ENCODE measurements around the gene RALGDS.

DNA sequence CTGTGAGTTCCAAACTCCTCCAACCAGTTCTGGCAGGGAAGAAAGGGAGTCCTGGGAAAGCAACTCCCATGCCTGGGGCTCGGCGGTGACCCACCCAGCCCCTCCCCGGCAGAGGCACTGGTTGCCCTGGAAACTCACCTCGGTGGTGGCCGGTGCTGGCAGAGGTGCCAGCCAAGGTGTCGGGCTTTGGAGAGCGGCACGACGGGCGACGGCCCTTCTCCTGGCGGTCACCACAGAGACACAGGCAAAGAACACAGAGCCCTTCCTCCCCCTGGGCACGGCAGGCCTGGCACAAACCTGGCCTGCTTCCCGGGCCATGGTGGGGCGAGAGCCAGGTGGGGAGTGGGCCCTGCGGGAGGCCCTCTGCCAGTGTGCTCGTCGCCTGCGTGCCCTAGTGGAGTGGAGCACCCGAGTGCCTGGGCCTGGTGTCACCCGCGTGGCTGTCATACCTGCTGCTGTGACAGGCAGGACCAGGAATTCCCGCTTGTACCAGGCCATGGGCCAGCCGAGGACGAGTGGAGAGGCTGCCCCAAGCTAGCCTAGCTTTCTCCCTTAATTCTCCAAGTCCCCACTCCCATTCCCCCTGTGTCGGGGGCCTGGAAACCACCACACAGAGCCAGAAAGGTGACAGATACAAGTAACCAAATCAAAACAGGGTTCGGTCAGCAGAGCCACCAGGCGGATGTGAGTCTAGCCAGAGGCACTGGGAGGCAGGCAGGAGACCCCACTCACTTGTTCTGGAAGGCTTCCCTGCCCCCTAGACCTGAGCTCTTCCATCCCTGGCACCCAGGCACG is 8.2 kb upstream of the RALGDS start:
- TF ChIP-seq CTCF (IDR thresholded peaks at IDR 0.05; ENCODE audit: low read depth, low read length): no peak
- TF ChIP-seq, protein P1, sequence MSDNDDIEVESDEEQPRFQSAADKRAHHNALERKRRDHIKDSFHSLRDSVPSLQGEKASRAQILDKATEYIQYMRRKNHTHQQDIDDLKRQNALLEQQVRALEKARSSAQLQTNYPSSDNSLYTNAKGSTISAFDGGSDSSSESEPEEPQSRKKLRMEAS (IDR thresholded peaks at IDR 0.05; ENCODE audit: low read depth, low read length): no peak
- TF ChIP-seq POLR2A (IDR thresholded peaks at IDR 0.05; ENCODE audit: extremely low read depth, insufficient read length): no peak
- TF ChIP-seq MYC (IDR thresholded peaks at IDR 0.05; ENCODE audit: low read depth, low read length): no peak

Data from NB4 (cell line).